ENCODE results near the gene TENM3. TPM values are rescaled to one million over a fixed set of nuclear protein-coding genes. Genes with fewer than 3 reads are reported as not detected.

The TENM3 gene
- total RNA-seq, 2 experiments from 2014 or later, result not detected

DNA sequence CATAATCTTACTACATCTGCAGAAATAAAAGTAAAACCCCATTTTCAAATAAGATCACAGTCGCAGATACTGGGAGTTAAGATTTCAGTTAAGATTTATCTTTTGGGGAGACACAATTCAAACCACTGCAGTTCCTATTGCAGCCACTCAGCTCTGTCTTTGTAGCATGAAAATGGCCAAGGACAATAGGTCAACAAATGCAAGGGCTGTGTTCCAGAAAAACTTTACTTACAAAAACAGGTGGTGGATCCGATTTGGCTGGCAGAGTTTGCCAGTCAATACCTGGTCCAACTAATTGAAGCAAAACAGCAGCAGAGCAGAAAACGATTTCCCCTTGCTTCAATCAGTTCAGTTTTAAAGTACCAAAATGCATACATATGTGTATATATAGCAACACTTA, 77.4 kb downstream of the TENM3 start:
- no peaks in the 10 kb centered on the region for H3K4me1 Mint-ChIP-seq (ENCODE audit: low read depth)
- intact Hi-C loops (cut with DNase I, micrococcal nuclease), result no loop called here
- no peaks in the 10 kb centered on the region for H3K27me3 Mint-ChIP-seq
- Histone ChIP-seq H3K36me3 (ENCODE audit: insufficient read depth, low read length) (no peaks in the 10 kb centered on the region), H3K4me1 (ENCODE audit: insufficient read depth, low read length) (no peaks in the 10 kb centered on the region), H3K27ac (ENCODE audit: low read depth in 1 of 2, low read length in 2 of 2) (no peak overlapping the region), H3K4me3 (ENCODE audit: low read length) (no peak overlapping the region), H3K27me3 (ENCODE audit: control insufficient read depth in 1 of 2, insufficient read depth in 2 of 2, low read length in 2 of 2) (no peaks in the 10 kb centered on the region), H3K9me3 (ENCODE audit: control insufficient read depth in 1 of 2, insufficient read depth in 1 of 2, low read length in 2 of 2) (no peaks in the 10 kb centered on the region)
- H3K27ac Mint-ChIP-seq, result no peak overlapping the region
- CTCF ChIA-PET, result no interaction called here
- no peaks in the 10 kb centered on the region for H3K36me3 Mint-ChIP-seq (ENCODE audit: low read depth)
- POLR2A ChIA-PET, result no interaction called here
- DNase-seq, result no peak
- no peak overlapping the region for H3K4me3 Mint-ChIP-seq
- TF ChIP-seq, protein P1, sequence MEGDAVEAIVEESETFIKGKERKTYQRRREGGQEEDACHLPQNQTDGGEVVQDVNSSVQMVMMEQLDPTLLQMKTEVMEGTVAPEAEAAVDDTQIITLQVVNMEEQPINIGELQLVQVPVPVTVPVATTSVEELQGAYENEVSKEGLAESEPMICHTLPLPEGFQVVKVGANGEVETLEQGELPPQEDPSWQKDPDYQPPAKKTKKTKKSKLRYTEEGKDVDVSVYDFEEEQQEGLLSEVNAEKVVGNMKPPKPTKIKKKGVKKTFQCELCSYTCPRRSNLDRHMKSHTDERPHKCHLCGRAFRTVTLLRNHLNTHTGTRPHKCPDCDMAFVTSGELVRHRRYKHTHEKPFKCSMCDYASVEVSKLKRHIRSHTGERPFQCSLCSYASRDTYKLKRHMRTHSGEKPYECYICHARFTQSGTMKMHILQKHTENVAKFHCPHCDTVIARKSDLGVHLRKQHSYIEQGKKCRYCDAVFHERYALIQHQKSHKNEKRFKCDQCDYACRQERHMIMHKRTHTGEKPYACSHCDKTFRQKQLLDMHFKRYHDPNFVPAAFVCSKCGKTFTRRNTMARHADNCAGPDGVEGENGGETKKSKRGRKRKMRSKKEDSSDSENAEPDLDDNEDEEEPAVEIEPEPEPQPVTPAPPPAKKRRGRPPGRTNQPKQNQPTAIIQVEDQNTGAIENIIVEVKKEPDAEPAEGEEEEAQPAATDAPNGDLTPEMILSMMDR (IDR thresholded peaks at IDR 0.05), result no peak
- ATAC-seq (ENCODE audit: poor library complexity), result no peak
- peaks cover 2% of the 10 kb centered on the region for H3K9me3 Mint-ChIP-seq

DNA sequence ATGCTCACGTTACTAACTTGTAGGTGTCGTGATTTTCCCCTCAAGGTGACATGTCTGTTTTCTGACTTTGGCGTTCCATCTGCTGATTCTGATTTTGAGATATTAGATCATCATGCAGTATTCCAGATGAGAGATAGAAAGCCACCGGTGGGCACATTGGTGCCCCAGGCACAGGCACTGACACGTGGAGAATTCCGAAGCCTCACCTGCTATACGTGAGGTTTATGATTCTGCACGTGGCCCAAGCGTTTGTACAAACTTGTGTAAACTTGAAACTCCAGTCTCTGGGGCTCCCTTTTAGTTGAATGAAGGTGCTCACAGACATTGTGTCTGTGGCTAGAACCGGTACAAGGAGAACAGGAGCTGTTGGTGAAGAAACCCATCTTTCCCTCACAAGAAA, 81.1 kb downstream of the TENM3 start:
- Histone ChIP-seq H3K27ac (ENCODE audit: low read depth in 1 of 2, low read length in 2 of 2) (no peak overlapping the region), H3K36me3 (ENCODE audit: insufficient read depth, low read length) (no peaks in the 10 kb centered on the region), H3K9me3 (ENCODE audit: control insufficient read depth in 1 of 2, insufficient read depth in 1 of 2, low read length in 2 of 2) (peaks cover 0 to 4% of the 10 kb centered on the region in 2 experiments), H3K4me1 (ENCODE audit: insufficient read depth, low read length) (no peaks in the 10 kb centered on the region), H3K4me3 (ENCODE audit: low read length) (no peak overlapping the region), H3K27me3 (ENCODE audit: control insufficient read depth in 1 of 2, insufficient read depth in 2 of 2, low read length in 2 of 2) (no peaks in the 10 kb centered on the region)
- no peaks in the 10 kb centered on the region for H3K27me3 Mint-ChIP-seq
- peaks cover under 1% of the 10 kb centered on the region for H3K9me3 Mint-ChIP-seq
- no peak overlapping the region for H3K4me3 Mint-ChIP-seq
- no peaks in the 10 kb centered on the region for H3K4me1 Mint-ChIP-seq (ENCODE audit: low read depth)
- POLR2A ChIA-PET, result no interaction called here
- DNase-seq, result no peak
- no peak overlapping the region for H3K27ac Mint-ChIP-seq
- TF ChIP-seq, protein P1 (IDR thresholded peaks at IDR 0.05), result no peak
- ATAC-seq (ENCODE audit: poor library complexity), result no peak
- CTCF ChIA-PET, result no interaction called here
- intact Hi-C loops (cut with DNase I, micrococcal nuclease), result no loop called here
- no peaks in the 10 kb centered on the region for H3K36me3 Mint-ChIP-seq (ENCODE audit: low read depth)

DNA sequence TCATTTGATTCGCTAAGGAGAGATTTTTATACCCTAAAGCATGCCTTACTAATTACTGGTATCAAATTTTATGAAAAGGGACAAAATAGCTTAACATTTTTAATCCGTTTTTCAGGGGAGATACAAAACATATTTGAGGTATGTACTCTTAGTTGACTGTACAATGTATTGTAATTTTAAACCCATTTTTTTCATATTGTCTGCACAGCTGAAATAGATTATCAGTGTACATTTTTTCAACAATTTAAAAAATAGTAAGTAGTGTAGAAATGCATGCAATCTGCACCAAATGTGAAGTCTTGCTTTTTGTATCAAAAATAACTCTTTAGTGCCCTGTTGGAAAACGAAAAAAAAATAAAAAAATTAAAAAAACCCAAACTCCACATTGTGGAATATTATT, 82.2 kb downstream of the TENM3 start:
- Histone ChIP-seq H3K4me1 (ENCODE audit: insufficient read depth, low read length) (no peaks in the 10 kb centered on the region), H3K36me3 (ENCODE audit: insufficient read depth, low read length) (no peaks in the 10 kb centered on the region), H3K4me3 (ENCODE audit: low read length) (no peak overlapping the region), H3K27me3 (ENCODE audit: control insufficient read depth in 1 of 2, insufficient read depth in 2 of 2, low read length in 2 of 2) (no peaks in the 10 kb centered on the region), H3K27ac (ENCODE audit: low read depth in 1 of 2, low read length in 2 of 2) (no peak overlapping the region), H3K9me3 (ENCODE audit: control insufficient read depth in 1 of 2, insufficient read depth in 1 of 2, low read length in 2 of 2) (peaks cover 0 to 4% of the 10 kb centered on the region in 2 experiments)
- H3K9me3 Mint-ChIP-seq, result no peaks in the 10 kb centered on the region
- POLR2A ChIA-PET, result no interaction called here
- TF ChIP-seq, protein P1 (IDR thresholded peaks at IDR 0.05), result no peak
- no peak overlapping the region for H3K27ac Mint-ChIP-seq
- no peaks in the 10 kb centered on the region for H3K4me1 Mint-ChIP-seq (ENCODE audit: low read depth)
- no peaks in the 10 kb centered on the region for H3K27me3 Mint-ChIP-seq
- H3K4me3 Mint-ChIP-seq, result no peak overlapping the region
- DNase-seq (no peak), ATAC-seq (ENCODE audit: poor library complexity) (no peak)
- H3K36me3 Mint-ChIP-seq (ENCODE audit: low read depth), result no peaks in the 10 kb centered on the region
- CTCF ChIA-PET, result no interaction called here
- intact Hi-C loops (cut with DNase I, micrococcal nuclease), result no loop called here
